NCI-H82 (cell line): Measurements from ENCODE around the gene ROPN1B.
A peak's percentile ranks its signal among the peaks of the same experiment; 100 is the strongest.
"Not testable (repeated sequence)": the region's sequence is repeated elsewhere in the genome, so short reads cannot be mapped to it uniquely, and the experiment has no call there.

Source experiments
- DNase-seq: peaks from one replicate; lab custom pipeline; 2025; lab: John Stamatoyannopoulos, UW

ROPN1B gene

GRCh38 chr3:125968701-125969592 is at the start of gene ROPN1B:
Gene ROPN1B (plus strand): TSS chr3:125969178. CDS start chr3:125972055, 2,877 bp downstream.
- DNase-seq: not testable (repeated sequence)

DNA sequence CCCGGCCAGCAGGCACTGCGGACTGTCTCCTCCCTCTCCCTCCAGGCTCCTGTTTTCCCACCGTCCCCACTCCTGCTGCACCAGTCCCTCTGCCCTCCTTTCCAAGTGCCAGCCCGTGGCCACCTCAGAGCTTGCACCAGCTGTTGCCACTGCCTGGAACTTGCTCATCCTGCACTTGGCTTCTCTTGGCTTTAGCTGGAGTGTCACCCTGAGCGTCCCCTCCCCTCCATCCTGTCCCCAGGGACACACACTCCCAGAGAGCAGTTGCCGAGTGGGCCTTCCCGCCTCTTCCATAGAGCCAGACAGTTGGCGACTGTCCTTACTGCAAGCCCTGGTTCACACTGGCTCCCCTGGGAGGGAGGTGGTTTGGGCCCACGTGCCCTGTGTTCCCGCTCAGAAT is 48.8 kb upstream of the ROPN1B start:
- DNase-seq: peak; percentile 60

GRCh38 chr3:125920751-125921279 is 48.2 kb upstream of the ROPN1B start:
- not testable (repeated sequence) for DNase-seq

GRCh38 chr3:125921712-125922111 is 47.3 kb upstream of the ROPN1B start:
- DNase-seq: peak; percentile 43

DNA sequence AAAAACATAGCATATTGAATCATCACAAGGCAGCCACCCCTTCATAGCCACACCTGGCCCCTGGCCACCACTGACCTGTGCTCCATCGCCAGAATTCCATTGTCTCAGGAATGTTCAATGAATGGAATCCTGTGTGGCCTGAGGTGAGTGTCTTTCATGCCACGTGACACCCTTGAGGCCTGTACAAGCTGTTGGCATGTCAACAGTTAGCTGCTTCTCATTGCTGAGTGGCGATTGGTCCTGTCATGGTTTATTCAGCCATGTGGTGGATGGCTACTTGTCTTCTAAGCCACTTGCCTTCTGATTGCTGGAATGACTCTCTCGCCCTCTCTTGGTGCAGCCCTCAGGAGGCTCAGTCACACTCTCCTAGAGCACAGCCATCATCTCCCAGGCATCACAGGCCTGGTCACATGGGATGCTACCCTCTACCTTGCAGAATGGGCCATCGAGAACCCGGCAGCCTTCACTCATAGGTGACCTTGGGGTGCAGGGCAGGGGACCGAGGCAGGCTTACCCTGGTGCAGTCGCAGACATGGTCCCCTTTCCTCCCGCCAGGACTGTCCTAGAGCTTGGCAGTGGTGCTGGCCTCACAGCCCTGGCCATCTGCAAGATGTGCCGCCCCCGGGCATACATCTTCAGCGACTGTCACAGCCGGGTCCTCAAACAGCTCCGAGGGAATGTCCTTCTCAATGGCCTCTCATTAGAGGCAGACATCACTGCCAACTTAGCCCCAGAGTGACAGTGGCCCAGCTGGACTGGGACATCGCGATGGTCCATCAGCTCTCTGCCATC is 45.5 kb upstream of the ROPN1B start:
- DNase-seq: not testable (repeated sequence)

GRCh38 chr3:125924276-125924675 is 44.7 kb upstream of the ROPN1B start:
- not testable (repeated sequence) for DNase-seq

DNA sequence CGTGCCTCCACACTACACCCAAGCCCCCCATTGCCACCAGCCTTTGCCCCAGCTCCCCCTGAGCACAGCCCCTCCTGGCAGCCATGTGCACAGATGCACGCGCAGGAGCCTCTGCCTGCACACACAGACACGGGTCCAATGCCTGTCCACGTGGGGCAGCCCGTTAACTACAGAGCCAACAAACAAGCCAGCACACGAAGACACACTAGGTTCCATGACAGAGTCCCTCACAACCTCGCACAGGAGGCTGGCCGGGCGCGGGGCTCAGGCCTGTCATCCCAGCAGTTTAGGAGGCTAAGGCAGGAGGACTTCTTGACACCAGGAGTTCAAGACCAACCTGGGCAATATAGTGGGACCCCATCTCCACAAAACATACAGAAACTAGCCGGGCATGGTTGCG is 43.3 kb upstream of the ROPN1B start:
- DNase-seq: not testable (repeated sequence)

DNA sequence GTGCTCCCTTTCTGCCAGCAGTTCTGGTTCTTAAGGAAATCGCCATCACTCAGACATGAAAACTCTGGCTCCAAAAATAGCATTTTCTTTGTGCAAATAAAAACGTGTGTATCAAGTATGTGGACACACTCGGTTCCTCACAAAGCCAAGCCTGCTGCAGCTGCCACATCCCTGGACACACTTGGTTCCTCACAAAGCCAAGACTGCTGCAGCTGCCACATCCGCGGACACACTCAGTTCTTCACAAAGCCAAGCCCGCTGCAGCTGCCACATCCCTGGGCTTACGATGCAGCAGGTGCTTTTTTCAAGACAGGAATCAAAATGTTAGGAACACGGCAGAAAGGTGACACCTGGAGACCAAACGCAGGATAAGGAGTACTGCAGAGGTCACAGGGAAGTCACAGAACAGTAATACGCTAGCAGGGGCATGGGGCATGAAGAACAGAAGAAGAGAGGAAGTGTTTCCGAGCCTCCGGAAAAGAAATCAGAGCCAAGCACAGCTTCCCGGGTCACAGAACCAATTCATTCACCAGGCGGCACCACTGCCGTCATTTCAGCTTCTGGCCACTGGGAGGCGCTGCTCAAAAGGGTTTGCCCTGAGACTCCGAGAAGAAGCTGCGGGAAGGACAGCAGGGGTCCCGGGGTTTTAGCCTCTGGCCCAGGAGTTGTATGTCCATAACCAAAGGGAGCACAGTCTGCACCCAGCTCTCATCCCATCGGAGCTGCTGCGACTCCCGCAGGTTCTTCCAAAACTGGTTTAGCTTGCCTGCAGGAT is 40.0 kb upstream of the ROPN1B start:
- peak; percentile 73 for DNase-seq

- DNase-seq: not testable (repeated sequence)
Measured at GRCh38 chr3:125929765-125930164, 39.2 kb upstream of the ROPN1B start.

- DNase-seq: not testable (repeated sequence)
Measured at GRCh38 chr3:125931355-125931880, 37.6 kb upstream of the ROPN1B start.

- not testable (repeated sequence) for DNase-seq
Measured at GRCh38 chr3:125933397-125934173, 35.4 kb upstream of the ROPN1B start.

GRCh38 chr3:125935252-125935874 is 33.6 kb upstream of the ROPN1B start:
- not testable (repeated sequence) for DNase-seq

GRCh38 chr3:125936210-125936815 is 32.7 kb upstream of the ROPN1B start:
- peak; percentile 73 for DNase-seq

GRCh38 chr3:125936891-125937290 is 32.1 kb upstream of the ROPN1B start:
- DNase-seq: not testable (repeated sequence)

DNA sequence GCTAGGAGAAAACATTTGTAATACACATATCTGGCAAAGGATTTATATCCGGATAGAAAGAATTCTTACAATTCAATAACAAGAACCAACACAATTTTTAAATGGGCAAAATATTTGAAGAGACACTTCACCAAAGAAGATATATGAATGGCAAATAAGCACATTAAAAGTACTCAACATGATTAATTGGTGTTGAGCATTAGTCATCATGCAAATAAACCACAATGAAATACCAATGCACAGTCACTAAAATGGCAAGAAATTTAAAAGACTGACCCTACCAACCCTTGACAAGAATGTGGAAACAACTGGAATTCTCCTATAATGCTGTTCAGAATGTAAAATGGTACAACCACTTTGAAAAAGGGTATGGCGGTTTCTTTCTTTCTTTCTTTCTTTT is 21.2 kb upstream of the ROPN1B start:
- not testable (repeated sequence) for DNase-seq

GRCh38 chr3:125948901-125949300 is 20.1 kb upstream of the ROPN1B start:
- not testable (repeated sequence) for DNase-seq

DNA sequence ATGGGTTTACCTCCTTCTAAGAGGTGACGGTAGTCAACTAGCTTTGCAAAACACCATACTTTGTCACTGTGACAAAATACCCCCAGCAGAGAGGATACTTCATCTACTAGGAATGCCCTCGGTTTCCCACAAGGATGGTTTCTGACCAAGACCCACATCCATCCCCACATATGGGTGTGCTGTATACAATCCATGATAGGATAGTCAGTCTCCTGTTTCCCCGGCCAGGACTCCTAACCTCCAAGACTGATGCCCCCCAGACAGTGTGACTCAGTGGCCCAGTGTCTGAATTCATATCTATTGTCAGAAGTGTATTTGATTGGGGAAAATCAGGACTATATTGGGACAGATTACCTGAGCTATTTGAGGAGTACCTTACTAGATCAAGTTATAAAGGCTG is 17.8 kb upstream of the ROPN1B start:
- DNase-seq: not testable (repeated sequence)

DNA sequence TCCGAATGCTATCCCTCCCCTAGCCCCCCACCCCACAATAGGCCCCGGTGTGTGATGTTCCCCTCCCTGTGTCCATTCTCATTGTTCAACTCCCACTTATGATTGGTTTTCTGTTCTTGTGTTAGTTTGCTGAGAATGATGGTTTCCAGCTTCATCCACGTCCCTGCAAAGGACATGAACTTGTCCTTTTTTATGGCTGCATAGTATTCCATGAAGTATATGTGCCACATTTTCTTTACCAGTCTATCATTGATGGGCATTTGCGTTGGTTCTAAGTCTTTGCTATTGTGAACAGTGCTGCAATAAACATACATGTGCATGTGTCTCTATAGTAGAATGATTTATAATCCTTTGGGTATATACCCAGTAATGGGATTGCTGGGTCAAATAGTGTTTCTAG is 12.0 kb upstream of the ROPN1B start:
- not testable (repeated sequence) for DNase-seq

DNA sequence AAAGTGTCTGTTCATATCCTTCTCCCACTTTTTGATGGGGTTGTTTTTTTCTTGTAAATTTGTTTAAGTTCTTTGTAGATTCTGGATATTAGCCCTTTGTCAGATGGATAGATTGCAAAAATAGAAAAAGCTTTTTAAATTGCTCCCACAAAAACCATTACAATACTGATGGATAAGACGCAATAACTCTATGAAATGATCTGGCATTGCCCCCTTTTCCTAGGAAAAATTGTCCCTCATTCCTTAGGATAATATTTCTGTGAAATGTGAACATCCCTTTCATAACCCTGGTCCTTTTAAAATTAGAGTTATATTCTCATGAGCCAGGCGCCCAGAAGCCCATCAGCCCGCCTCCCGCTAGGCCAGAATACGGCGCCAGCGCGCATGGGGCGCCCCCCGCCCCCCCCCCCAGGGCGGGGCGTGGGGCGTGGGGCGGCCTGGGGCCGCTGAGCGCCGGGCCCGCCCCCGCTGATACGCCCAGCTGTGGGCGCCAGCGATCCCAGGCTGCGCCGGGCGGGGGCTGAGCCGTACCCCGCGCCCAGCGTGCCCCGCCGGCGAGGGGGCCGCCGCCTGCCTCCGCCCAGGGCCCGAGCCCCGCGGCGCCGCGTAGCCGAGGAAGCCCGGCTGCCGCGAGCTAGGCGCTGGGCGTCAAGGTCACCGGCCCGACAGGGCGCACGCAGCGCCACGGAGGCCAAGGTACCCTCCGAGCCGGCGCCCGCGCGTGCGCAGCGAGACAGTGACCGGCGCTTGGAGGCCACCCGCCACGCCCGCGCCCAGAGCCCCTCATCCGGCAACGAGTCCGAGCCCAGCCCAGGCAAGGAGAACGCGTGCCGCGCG is 11.1 kb upstream of the ROPN1B start:
- peak; percentile 39 for DNase-seq
